Progenitor cell of endocrine pancreas (in vitro differentiated cells): Measurements from ENCODE around the gene SIRT7. TPM values are rescaled to one million over a fixed set of nuclear protein-coding genes. Genes with fewer than 3 reads are reported as not detected.
A peak's percentile ranks its signal among the peaks of the same experiment; 100 is the strongest.

Experiments
- DNase-seq: peaks from one replicate; pipeline ENCODE4 v3.0.0; 2021; ENCODE audit warnings: low spot score; ENCODE audit not compliant: unreplicated experiment
- H3K27ac Mint-ChIP-seq: 2 replicates; pipeline ENCODE4 v1.8.0; 2021; ENCODE audit warnings: mild to moderate bottlenecking, moderate library complexity, mixed read lengths
- H3K27me3 Mint-ChIP-seq: 2 replicates; pipeline ENCODE4 v1.8.0; 2021; ENCODE audit warnings: mixed read lengths
- H3K36me3 Mint-ChIP-seq: 2 replicates; pipeline ENCODE4 v1.8.0; 2022; ENCODE audit warnings: mixed read lengths; ENCODE audit not compliant: insufficient read depth
- H3K4me1 Mint-ChIP-seq: 2 replicates; pipeline ENCODE4 v1.8.0; 2021; ENCODE audit warnings: low read depth, mixed read lengths
- H3K4me3 Mint-ChIP-seq: 2 replicates; pipeline ENCODE4 v1.8.0; 2021; ENCODE audit warnings: low read depth, mild to moderate bottlenecking, moderate library complexity, mixed read lengths
- H3K9me3 Mint-ChIP-seq: 2 replicates; pipeline ENCODE4 v1.8.0; 2021; ENCODE audit warnings: low read depth, mixed read lengths
- total RNA-seq: library from RNA; stranded (reverse); gene quantifications from 2 replicates; pipeline ENCODE4 v1.2.1, GENCODE V29; 2021
- TF ChIP-seq, protein P1 (sequence below): fragments of 200-600 bp; sonication (generic); IDR thresholded peaks from one replicate; pipeline ENCODE4 v1.5.0; 2021; ENCODE audit warnings: antibody characterized with exemption, mild to moderate bottlenecking; ENCODE audit not compliant: unreplicated experiment

Gene SIRT7
- total RNA-seq, 1 donor from 2014 or later: 34.0 TPM

DNA sequence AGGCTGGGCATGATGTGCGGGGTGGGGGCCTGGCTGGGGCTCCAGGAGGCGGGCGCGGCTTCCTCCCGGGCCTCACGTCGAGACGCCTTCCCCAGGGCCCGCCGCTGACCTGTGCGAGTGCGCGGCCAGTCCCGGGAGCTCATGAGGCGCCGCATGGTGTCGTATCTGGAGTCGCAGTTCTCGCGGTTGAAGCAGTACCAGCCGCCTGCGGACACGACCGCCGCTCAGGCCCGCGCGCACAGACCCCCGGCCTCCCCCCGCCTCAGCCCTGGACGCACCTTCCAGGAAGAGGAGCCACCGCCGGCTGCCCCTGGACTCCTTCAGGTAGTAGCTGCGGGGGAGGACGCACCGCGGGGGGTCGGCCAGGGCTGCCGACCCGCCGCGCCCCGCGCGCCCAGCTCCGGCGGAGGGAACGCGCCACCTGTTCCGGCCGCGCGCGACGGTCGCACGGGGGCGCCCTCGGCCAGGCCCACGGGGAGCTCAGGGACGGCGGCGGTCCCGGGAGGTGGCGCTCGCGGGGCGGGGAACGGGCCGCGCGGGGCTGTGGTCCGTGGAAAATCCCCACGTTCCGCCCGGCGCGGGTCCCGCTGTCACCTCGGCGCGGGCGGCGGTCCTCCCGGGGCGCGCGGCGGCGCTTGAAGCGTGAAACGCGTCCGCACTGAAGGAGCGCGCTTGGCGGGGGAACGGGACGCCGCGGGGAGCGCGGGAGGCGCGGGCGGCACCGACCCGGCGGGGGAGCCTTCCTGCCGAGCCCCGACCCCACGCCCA lies 41.6 kb upstream of the SIRT7 start:
- Mint-ChIP-seq H3K36me3 (no peaks in the 10 kb centered on the region), H3K4me1 (peaks cover 17% of the 10 kb centered on the region), H3K27me3 (peaks cover 46% of the 10 kb centered on the region), H3K9me3 (no peaks in the 10 kb centered on the region), H3K4me3 (no peak overlapping the region), H3K27ac (no peak overlapping the region)
- DNase-seq: no peak
- TF ChIP-seq, protein P1, sequence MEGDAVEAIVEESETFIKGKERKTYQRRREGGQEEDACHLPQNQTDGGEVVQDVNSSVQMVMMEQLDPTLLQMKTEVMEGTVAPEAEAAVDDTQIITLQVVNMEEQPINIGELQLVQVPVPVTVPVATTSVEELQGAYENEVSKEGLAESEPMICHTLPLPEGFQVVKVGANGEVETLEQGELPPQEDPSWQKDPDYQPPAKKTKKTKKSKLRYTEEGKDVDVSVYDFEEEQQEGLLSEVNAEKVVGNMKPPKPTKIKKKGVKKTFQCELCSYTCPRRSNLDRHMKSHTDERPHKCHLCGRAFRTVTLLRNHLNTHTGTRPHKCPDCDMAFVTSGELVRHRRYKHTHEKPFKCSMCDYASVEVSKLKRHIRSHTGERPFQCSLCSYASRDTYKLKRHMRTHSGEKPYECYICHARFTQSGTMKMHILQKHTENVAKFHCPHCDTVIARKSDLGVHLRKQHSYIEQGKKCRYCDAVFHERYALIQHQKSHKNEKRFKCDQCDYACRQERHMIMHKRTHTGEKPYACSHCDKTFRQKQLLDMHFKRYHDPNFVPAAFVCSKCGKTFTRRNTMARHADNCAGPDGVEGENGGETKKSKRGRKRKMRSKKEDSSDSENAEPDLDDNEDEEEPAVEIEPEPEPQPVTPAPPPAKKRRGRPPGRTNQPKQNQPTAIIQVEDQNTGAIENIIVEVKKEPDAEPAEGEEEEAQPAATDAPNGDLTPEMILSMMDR: peak; percentile 62

DNA sequence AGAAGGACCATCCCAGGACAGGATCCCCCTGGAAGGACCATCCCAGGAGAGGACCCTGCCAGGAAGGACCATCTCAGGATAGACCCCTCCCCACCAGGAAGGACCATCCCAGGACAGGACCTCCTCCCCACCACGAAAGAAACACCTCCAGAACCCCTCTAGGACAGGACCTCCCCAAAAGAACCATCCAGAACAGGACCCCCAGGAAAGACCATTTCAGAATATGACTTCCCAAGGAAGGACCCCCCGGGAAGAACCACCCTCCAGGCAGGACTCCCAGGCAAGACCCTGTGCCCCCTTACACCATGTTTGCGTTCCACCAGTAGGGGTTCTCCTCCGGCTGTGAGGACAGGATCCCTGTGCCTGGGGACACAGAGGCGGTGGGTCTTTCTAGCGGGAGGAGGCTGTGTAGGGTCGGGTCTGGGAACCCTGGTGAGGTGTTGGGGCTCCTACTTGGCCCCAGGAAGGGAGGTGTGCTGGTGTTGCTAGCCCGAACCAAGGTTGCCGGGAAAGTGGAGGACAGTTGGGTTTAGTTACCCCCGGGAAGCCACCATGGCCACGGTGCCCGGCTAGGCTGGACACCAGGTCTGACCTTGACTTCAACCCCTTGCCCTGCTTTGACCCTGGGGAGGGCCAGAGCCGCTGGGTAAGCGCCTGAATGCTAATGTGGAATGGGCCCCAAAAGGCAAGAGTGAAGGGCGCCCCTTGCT lies 40.8 kb upstream of the SIRT7 start:
- TF ChIP-seq, protein P1: no peak
- H3K4me3 Mint-ChIP-seq: no peak overlapping the region
- H3K27ac Mint-ChIP-seq: no peak overlapping the region
- no peak for DNase-seq
- H3K4me1 Mint-ChIP-seq: peaks cover 17% of the 10 kb centered on the region
- H3K9me3 Mint-ChIP-seq: no peaks in the 10 kb centered on the region
- H3K27me3 Mint-ChIP-seq: peaks cover 38% of the 10 kb centered on the region
- H3K36me3 Mint-ChIP-seq: no peaks in the 10 kb centered on the region

DNA sequence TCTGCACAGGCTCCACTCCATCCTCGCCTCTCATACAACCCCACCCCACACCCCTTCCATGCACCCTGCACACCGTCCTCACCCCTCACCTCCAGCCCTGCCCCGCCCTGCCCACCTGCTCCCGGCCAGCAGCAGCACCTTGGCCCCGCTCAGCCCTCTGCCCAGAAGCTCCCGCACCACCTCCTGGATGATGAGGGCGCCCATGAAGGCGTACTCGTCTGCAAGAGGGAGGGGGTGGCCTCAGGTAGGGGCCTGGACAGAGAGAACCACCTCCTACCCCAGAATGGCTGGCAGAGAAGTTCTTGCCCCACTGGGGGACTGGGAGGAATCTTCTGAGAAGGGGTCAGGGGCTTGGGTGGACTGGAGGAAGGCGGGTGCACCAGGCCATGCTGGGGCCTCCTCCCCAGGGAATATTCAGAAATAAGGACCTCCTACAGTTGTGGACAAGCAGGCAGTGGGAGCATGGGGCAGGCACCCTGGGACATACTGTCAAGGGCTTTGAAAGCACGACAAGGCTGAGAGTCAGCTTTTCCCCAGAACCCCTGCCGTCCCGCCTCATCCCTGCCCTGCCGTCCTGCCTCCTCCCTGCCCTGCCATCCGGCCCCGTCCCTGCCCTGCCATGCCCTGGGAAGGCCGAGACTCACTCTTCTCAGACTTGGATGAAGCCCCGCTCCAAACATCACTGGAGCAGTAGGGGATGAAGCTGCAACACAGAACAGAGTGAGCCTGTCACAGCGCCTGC lies 39.9 kb upstream of the SIRT7 start:
- Mint-ChIP-seq H3K27ac (no peak overlapping the region), H3K4me1 (peaks cover 17% of the 10 kb centered on the region), H3K36me3 (no peaks in the 10 kb centered on the region), H3K27me3 (peaks cover 29% of the 10 kb centered on the region), H3K4me3 (no peak overlapping the region), H3K9me3 (no peaks in the 10 kb centered on the region)
- DNase-seq: no peak
- TF ChIP-seq, protein P1: no peak

DNA sequence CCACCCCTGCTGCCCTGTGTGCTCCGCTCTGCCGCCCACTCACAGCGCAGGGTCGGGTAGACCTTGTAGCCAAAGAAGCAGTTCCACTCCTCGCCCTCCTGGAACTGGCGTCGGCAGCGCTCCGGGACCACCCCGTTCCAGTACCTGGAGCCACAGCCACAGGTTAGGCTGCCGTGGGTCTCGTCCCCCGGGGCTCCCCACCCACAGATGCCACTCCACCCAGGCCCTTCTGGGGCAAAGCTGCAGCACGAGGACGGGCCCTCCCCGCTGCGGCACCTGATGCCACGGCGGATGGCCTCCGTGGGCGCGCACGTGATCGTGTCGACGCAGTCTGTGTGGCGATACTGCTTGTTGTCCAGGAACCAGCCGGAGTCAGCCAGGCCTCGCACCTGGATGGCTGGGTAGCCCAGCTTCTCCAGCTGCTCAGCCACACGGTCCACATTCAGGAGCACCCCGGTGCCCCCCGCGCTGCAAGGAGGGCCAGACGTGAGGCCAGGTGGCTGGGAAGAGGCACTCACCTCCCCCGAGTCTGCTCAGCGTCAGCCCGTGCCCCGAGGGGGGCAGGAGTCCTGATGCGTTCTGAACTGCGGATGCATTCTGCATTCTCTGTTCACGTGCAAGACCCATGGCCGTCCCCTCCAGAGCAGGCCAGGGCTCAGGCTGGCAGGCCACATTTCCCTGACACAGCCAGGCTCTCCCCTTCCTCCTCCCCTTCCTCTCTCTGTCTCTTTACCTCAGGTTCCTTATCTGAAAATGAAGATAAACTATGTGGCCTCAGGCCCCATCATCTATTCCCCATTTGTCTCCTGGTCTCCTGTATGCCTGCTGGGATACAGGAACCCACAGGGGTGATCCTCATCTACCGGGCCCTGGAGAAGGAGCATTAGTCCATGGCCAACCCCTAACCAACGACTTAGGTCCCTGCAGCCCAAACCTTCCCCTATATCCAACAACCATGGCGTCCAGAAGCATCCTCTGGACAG lies 38.9 kb upstream of the SIRT7 start:
- H3K4me1 Mint-ChIP-seq: peaks cover 17% of the 10 kb centered on the region
- no peaks in the 10 kb centered on the region for H3K9me3 Mint-ChIP-seq
- H3K4me3 Mint-ChIP-seq: peak overlapping the region; percentile 41
- no peak overlapping the region for H3K27ac Mint-ChIP-seq
- DNase-seq: no peak
- H3K27me3 Mint-ChIP-seq: peaks cover 20% of the 10 kb centered on the region
- TF ChIP-seq, protein P1: no peak
- no peaks in the 10 kb centered on the region for H3K36me3 Mint-ChIP-seq
